WTC11 (cell line): Measurements from ENCODE around the gene RIPK1. TPM values are rescaled to one million over a fixed set of nuclear protein-coding genes. Genes with fewer than 3 reads are reported as not detected.

Experiments
- ATAC-seq: fragments of 200-7000 bp; cut with Tn5 transposase; 2 replicates; pipeline ENCODE4 v1.10.0; 2021; ENCODE audit warnings: mild to moderate bottlenecking, moderate library complexity
- CTCF ChIA-PET: fragments of 300-600 bp; sonication (Branson Sonifier 250); formaldehyde crosslinking; loops from one replicate; lab custom pipeline; 2021; ENCODE audit warnings: antibody characterized with exemption; lab: Charles Lee
- POLR2A ChIA-PET: fragments of 350-600 bp; sonication (Branson Sonifier 250); formaldehyde crosslinking; loops from one replicate; lab custom pipeline; 2021; ENCODE audit warnings: antibody characterized with exemption; lab: Charles Lee
- DNase-seq: peaks from one replicate; pipeline ENCODE4 v3.0.0; 2021; ENCODE audit warnings: low spot score
- H3K27ac Mint-ChIP-seq: 2 replicates; pipeline ENCODE4 v1.8.0; 2021; ENCODE audit warnings: mixed read lengths
- H3K27me3 Mint-ChIP-seq: 2 replicates; pipeline ENCODE4 v1.8.0; 2021; ENCODE audit warnings: low read depth, mild to moderate bottlenecking, moderate library complexity, mixed read lengths
- H3K36me3 Mint-ChIP-seq: 2 replicates; pipeline ENCODE4 v1.8.0; 2021; ENCODE audit warnings: mixed read lengths
- H3K4me1 Mint-ChIP-seq: 2 replicates; pipeline ENCODE4 v1.8.0; 2022; ENCODE audit warnings: mixed read lengths
- H3K4me3 Mint-ChIP-seq: 2 replicates; pipeline ENCODE4 v1.8.0; 2021; ENCODE audit warnings: mild to moderate bottlenecking, moderate library complexity, mixed read lengths
- H3K9me3 Mint-ChIP-seq: 2 replicates; pipeline ENCODE4 v1.8.0; 2021; ENCODE audit warnings: mixed read lengths
- CREB1 ChIP-seq: sonication (generic); formaldehyde crosslinking; IDR thresholded peaks from 2 replicates; pipeline ENCODE4 v1.8.0; 2023; ENCODE audit warnings: mild to moderate bottlenecking, missing genetic modification reagents
- EMX1 ChIP-seq: fragments of 250-450 bp; sonication (Bioruptor Pico); IDR thresholded peaks from 2 replicates; pipeline ENCODE4 v1.8.0; 2021; ENCODE audit warnings: mild to moderate bottlenecking
- ESRRA ChIP-seq: sonication (generic); formaldehyde crosslinking; IDR thresholded peaks from 2 replicates; pipeline ENCODE4 v1.8.1; 2022; ENCODE audit warnings: mild to moderate bottlenecking, missing genetic modification reagents, borderline replicate concordance
- FOXK1 ChIP-seq: sonication (generic); formaldehyde crosslinking; IDR thresholded peaks from 2 replicates; pipeline ENCODE4 v1.8.0; 2022; ENCODE audit warnings: mild to moderate bottlenecking, moderate library complexity, missing genetic modification reagents
- GABPB1 ChIP-seq: sonication (generic); formaldehyde crosslinking; IDR thresholded peaks from 2 replicates; pipeline ENCODE4 v1.8.1; 2023; ENCODE audit warnings: mild to moderate bottlenecking, missing genetic modification reagents
- IRF2 ChIP-seq: sonication (generic); formaldehyde crosslinking; IDR thresholded peaks from 2 replicates; pipeline ENCODE4 v1.8.0; 2022; ENCODE audit warnings: low read depth, missing genetic modification reagents, borderline replicate concordance
- MXD4 ChIP-seq: fragments of 250-450 bp; sonication (Bioruptor Pico); IDR thresholded peaks from 2 replicates; pipeline ENCODE4 v1.8.0; 2021; ENCODE audit warnings: mild to moderate bottlenecking, moderate library complexity, borderline replicate concordance
- MYBL2 ChIP-seq: sonication (generic); formaldehyde crosslinking; IDR thresholded peaks from 2 replicates; pipeline ENCODE4 v1.8.1; 2023; ENCODE audit warnings: mild to moderate bottlenecking, moderate library complexity, missing genetic modification reagents
- NFE2L1 ChIP-seq: sonication (generic); formaldehyde crosslinking; IDR thresholded peaks from 2 replicates; pipeline ENCODE4 v1.8.1; 2023; ENCODE audit warnings: missing genetic modification reagents
- PRRX2 ChIP-seq: fragments of 250-450 bp; sonication (Bioruptor Pico); IDR thresholded peaks from 2 replicates; pipeline ENCODE4 v1.8.0; 2021; ENCODE audit warnings: mild to moderate bottlenecking
- RORB ChIP-seq: fragments of 250-450 bp; sonication (Bioruptor Pico); IDR thresholded peaks from 2 replicates; pipeline ENCODE4 v1.9.0; 2021; ENCODE audit warnings: mild to moderate bottlenecking
- SMAD4 ChIP-seq: sonication (generic); formaldehyde crosslinking; IDR thresholded peaks from 2 replicates; pipeline ENCODE4 v1.8.0; 2022; ENCODE audit warnings: mild to moderate bottlenecking, missing genetic modification reagents
- SP1 ChIP-seq: sonication (generic); formaldehyde crosslinking; conservative IDR thresholded peaks from 2 replicates; pipeline ENCODE4 v1.8.1; 2022; ENCODE audit warnings: missing genetic modification reagents
- TEAD4 ChIP-seq: sonication (generic); formaldehyde crosslinking; IDR thresholded peaks from 2 replicates; pipeline ENCODE4 v1.8.0; 2022; ENCODE audit warnings: mild to moderate bottlenecking, missing genetic modification reagents
- ZBTB21 ChIP-seq: sonication (generic); formaldehyde crosslinking; IDR thresholded peaks from 2 replicates; pipeline ENCODE4 v1.8.1; 2023; ENCODE audit warnings: mild to moderate bottlenecking, missing genetic modification reagents, borderline replicate concordance
- ZNF219 ChIP-seq: sonication (generic); formaldehyde crosslinking; IDR thresholded peaks from 2 replicates; pipeline ENCODE4 v1.8.0; 2023; ENCODE audit warnings: missing genetic modification reagents, mild to moderate bottlenecking, borderline replicate concordance
- ZNF232 ChIP-seq: sonication (generic); formaldehyde crosslinking; IDR thresholded peaks from 2 replicates; pipeline ENCODE4 v1.8.0; 2022; ENCODE audit warnings: mild to moderate bottlenecking, missing genetic modification reagents
- ZNF263 ChIP-seq: sonication (generic); formaldehyde crosslinking; IDR thresholded peaks from 2 replicates; pipeline ENCODE4 v1.8.1; 2022; ENCODE audit warnings: low read depth, mild to moderate bottlenecking, moderate library complexity, missing genetic modification reagents
- ZNF416 ChIP-seq: fragments of 250-450 bp; sonication (Bioruptor Pico); IDR thresholded peaks from 2 replicates; pipeline ENCODE4 v1.9.0; 2021; ENCODE audit warnings: mild to moderate bottlenecking, inconsistent platforms
- total RNA-seq: library from RNA; stranded (reverse); gene quantifications from 3 replicates; pipeline ENCODE4 v1.2.3, GENCODE V29; 2021
- TF ChIP-seq, protein P1 (sequence below): sonication (generic); formaldehyde crosslinking; IDR thresholded peaks from 2 replicates; pipeline ENCODE4 v1.8.0; 2022; ENCODE audit warnings: missing genetic modification reagents
- TF ChIP-seq, protein P2 (sequence below): sonication (generic); formaldehyde crosslinking; IDR thresholded peaks from 2 replicates; pipeline ENCODE4 v1.8.1; 2022; ENCODE audit warnings: low read depth, mild to moderate bottlenecking, moderate library complexity, missing genetic modification reagents, borderline replicate concordance
- TF ChIP-seq, protein P3 (sequence below): sonication (generic); formaldehyde crosslinking; IDR thresholded peaks from 2 replicates; pipeline ENCODE4 v1.8.1; 2023; ENCODE audit warnings: mild to moderate bottlenecking, missing genetic modification reagents, moderate library complexity
- TF ChIP-seq, protein P4 (sequence below): sonication (generic); formaldehyde crosslinking; IDR thresholded peaks from 2 replicates; pipeline ENCODE4 v1.8.0; 2023; ENCODE audit warnings: missing genetic modification reagents
- TF ChIP-seq, protein P5 (sequence below): fragments of 250-450 bp; sonication (Bioruptor Pico); IDR thresholded peaks from 2 replicates; pipeline ENCODE4 v1.9.0; 2021; ENCODE audit warnings: moderate library complexity, mild to moderate bottlenecking, inconsistent platforms, borderline replicate concordance
- TF ChIP-seq, protein P6 (sequence below): sonication (generic); formaldehyde crosslinking; conservative IDR thresholded peaks from 2 replicates; pipeline ENCODE4 v1.8.1; 2022; ENCODE audit warnings: mild to moderate bottlenecking, missing genetic modification reagents
- TF ChIP-seq, protein P7 (sequence below): sonication (generic); formaldehyde crosslinking; IDR thresholded peaks from 2 replicates; pipeline ENCODE4 v1.8.1; 2023; ENCODE audit warnings: mild to moderate bottlenecking, missing genetic modification reagents, moderate library complexity
- TF ChIP-seq, protein P8 (sequence below): sonication (generic); formaldehyde crosslinking; IDR thresholded peaks from 2 replicates; pipeline ENCODE4 v1.8.0; 2022; ENCODE audit warnings: mild to moderate bottlenecking, missing genetic modification reagents

RIPK1 gene
- total RNA-seq, 1 experiment from 2014 or later = 8.7 TPM

DNA sequence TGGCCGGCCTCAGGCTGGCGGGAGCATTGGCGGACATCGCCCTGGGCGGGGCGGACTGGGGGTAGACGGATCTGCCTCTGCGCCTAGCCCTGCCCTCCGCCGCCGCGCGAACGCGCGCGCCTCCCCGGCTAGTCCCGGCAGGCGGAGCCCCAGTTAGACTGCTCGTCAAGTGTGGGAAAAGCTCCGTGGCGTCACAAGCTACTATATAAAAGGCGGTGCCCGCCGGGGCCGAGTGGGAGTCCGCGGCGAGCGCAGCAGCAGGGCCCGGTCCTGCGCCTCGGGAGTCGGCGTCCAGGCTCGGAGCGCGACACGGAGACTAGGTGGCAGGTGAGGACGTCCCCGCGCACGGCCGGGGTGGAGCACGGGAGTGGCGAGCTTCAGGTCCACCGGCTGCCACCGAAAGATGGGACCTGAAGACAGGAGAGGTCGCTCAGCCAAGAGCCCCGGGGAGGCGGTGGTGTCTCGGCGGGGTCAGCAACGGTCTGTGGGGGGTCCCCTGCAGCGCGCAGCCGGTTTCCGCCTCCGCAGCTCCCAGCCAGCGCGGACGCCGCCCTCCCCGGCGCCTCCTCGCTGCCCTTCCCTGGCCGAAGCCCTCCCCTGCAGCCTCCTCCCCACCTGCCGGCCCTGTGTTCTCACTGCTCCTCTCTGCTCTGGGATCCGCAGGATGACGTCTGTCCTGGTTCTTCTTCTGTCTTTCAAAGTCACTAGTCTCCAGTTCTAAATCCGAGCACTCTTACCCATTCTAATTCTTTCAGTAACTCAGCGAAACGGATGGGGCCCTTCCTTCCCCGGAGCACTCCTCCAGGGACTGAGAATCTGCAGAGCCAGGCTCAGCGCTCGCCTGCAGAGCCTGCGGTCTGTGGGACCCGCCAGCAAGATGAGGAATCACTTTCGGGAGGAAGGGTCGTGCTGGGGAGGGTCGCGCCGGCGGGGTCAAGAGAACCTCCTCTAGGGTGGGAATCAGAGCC, 4.3 kb upstream of the RIPK1 start:
- DNase-seq = peak; percentile 85
- Mint-ChIP-seq H3K27ac (peak overlapping the region; percentile 67), H3K36me3 (peaks cover 29% of the 10 kb centered on the region), H3K27me3 (peaks cover 34% of the 10 kb centered on the region), H3K4me1 (peaks cover 7% of the 10 kb centered on the region), H3K9me3 (peaks cover 30% of the 10 kb centered on the region), H3K4me3 (peak overlapping the region; percentile 86)
- ChIA-PET CTCF (interaction anchor here (0.6 to 1.3 kb wide), 4 partner anchors 11 to 112 kb away, joined by 4 to 15 read pairs (median 7); partner anchors contain the start of gene NQO2), POLR2A (interaction anchor here (0.6 kb wide), 2 partner anchors 111 to 247 kb away, joined by 3 read pairs; no protein-coding TSS in a partner anchor)
- ATAC-seq = peak; percentile 84
- TF ChIP-seq, protein P1, sequence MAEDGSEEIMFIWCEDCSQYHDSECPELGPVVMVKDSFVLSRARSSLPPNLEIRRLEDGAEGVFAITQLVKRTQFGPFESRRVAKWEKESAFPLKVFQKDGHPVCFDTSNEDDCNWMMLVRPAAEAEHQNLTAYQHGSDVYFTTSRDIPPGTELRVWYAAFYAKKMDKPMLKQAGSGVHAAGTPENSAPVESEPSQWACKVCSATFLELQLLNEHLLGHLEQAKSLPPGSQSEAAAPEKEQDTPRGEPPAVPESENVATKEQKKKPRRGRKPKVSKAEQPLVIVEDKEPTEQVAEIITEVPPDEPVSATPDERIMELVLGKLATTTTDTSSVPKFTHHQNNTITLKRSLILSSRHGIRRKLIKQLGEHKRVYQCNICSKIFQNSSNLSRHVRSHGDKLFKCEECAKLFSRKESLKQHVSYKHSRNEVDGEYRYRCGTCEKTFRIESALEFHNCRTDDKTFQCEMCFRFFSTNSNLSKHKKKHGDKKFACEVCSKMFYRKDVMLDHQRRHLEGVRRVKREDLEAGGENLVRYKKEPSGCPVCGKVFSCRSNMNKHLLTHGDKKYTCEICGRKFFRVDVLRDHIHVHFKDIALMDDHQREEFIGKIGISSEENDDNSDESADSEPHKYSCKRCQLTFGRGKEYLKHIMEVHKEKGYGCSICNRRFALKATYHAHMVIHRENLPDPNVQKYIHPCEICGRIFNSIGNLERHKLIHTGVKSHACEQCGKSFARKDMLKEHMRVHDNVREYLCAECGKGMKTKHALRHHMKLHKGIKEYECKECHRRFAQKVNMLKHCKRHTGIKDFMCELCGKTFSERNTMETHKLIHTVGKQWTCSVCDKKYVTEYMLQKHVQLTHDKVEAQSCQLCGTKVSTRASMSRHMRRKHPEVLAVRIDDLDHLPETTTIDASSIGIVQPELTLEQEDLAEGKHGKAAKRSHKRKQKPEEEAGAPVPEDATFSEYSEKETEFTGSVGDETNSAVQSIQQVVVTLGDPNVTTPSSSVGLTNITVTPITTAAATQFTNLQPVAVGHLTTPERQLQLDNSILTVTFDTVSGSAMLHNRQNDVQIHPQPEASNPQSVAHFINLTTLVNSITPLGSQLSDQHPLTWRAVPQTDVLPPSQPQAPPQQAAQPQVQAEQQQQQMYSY (CRISPR knock-in tag) = 0 out of 2 replicates have a peak, but pooled peaks have one; percentile 30
- TF ChIP-seq, protein P2, sequence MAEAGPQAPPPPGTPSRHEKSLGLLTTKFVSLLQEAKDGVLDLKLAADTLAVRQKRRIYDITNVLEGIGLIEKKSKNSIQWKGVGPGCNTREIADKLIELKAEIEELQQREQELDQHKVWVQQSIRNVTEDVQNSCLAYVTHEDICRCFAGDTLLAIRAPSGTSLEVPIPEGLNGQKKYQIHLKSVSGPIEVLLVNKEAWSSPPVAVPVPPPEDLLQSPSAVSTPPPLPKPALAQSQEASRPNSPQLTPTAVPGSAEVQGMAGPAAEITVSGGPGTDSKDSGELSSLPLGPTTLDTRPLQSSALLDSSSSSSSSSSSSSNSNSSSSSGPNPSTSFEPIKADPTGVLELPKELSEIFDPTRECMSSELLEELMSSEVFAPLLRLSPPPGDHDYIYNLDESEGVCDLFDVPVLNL (CRISPR knock-in tag) = no peak; the same call in 1 of the 2 replicates
- TF ChIP-seq CREB1 (CRISPR knock-in tag) (no peak), ESRRA (CRISPR knock-in tag) (0 out of 2 replicates have a peak, but pooled peaks have one; percentile 61), EMX1 (CRISPR knock-in tag) (no peak), PRRX2 (CRISPR knock-in tag) (no peak), FOXK1 (CRISPR knock-in tag) (peak; percentile 81), ZNF263 (peak; percentile 13; the same call in 1 of the 2 replicates), ZBTB21 (CRISPR knock-in tag) (no peak), SP1 (peak; percentile 20; the same call in 1 of the 2 replicates), TEAD4 (CRISPR knock-in tag) (peak; percentile 45; the same call in 1 of the 2 replicates), ZNF416 (CRISPR knock-in tag) (no peak), ZNF219 (no peak), MXD4 (CRISPR knock-in tag) (no peak), RORB (CRISPR knock-in tag) (no peak), MYBL2 (CRISPR knock-in tag) (0 out of 2 replicates have a peak, but pooled peaks have one; percentile 26), SMAD4 (CRISPR knock-in tag) (no peak), IRF2 (no peak), GABPB1 (CRISPR knock-in tag) (peak; percentile 63; the same call in 1 of the 2 replicates), ZNF232 (CRISPR knock-in tag) (no peak), NFE2L1 (CRISPR knock-in tag) (no peak)
- TF ChIP-seq, protein P3, sequence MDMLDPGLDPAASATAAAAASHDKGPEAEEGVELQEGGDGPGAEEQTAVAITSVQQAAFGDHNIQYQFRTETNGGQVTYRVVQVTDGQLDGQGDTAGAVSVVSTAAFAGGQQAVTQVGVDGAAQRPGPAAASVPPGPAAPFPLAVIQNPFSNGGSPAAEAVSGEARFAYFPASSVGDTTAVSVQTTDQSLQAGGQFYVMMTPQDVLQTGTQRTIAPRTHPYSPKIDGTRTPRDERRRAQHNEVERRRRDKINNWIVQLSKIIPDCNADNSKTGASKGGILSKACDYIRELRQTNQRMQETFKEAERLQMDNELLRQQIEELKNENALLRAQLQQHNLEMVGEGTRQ (CRISPR knock-in tag) = no peak
- TF ChIP-seq, protein P4, sequence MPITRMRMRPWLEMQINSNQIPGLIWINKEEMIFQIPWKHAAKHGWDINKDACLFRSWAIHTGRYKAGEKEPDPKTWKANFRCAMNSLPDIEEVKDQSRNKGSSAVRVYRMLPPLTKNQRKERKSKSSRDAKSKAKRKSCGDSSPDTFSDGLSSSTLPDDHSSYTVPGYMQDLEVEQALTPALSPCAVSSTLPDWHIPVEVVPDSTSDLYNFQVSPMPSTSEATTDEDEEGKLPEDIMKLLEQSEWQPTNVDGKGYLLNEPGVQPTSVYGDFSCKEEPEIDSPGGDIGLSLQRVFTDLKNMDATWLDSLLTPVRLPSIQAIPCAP (CRISPR knock-in tag) = 0 out of 2 replicates have a peak, but pooled peaks have one; percentile 59
- TF ChIP-seq, protein P5, sequence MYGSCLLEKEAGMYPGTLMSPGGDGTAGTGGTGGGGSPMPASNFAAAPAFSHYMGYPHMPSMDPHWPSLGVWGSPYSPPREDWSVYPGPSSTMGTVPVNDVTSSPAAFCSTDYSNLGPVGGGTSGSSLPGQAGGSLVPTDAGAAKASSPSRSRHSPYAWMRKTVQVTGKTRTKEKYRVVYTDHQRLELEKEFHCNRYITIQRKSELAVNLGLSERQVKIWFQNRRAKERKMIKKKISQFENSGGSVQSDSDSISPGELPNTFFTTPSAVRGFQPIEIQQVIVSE (CRISPR knock-in tag) = no peak
- TF ChIP-seq, protein P6, sequence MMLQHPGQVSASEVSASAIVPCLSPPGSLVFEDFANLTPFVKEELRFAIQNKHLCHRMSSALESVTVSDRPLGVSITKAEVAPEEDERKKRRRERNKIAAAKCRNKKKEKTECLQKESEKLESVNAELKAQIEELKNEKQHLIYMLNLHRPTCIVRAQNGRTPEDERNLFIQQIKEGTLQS (CRISPR knock-in tag) = no peak
- TF ChIP-seq, protein P7, sequence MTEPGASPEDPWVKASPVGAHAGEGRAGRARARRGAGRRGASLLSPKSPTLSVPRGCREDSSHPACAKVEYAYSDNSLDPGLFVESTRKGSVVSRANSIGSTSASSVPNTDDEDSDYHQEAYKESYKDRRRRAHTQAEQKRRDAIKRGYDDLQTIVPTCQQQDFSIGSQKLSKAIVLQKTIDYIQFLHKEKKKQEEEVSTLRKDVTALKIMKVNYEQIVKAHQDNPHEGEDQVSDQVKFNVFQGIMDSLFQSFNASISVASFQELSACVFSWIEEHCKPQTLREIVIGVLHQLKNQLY (CRISPR knock-in tag) = no peak
- TF ChIP-seq, protein P8, sequence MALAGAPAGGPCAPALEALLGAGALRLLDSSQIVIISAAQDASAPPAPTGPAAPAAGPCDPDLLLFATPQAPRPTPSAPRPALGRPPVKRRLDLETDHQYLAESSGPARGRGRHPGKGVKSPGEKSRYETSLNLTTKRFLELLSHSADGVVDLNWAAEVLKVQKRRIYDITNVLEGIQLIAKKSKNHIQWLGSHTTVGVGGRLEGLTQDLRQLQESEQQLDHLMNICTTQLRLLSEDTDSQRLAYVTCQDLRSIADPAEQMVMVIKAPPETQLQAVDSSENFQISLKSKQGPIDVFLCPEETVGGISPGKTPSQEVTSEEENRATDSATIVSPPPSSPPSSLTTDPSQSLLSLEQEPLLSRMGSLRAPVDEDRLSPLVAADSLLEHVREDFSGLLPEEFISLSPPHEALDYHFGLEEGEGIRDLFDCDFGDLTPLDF = peak; percentile 56; the same call in 1 of the 2 replicates
